Glomerular visceral epithelial cell (primary cell): ENCODE measurements around the gene PCBP3.
"Not testable (repeated sequence)": the region's sequence is repeated elsewhere in the genome, so short reads cannot be mapped to it uniquely, and the experiment has no call there.

ENCODE experiments used
- DNase-seq: peaks from one replicate; pipeline ENCODE4 v3.0.0-alpha.2; 2016; ENCODE audit errors: extremely low spot score

Gene PCBP3

DNA sequence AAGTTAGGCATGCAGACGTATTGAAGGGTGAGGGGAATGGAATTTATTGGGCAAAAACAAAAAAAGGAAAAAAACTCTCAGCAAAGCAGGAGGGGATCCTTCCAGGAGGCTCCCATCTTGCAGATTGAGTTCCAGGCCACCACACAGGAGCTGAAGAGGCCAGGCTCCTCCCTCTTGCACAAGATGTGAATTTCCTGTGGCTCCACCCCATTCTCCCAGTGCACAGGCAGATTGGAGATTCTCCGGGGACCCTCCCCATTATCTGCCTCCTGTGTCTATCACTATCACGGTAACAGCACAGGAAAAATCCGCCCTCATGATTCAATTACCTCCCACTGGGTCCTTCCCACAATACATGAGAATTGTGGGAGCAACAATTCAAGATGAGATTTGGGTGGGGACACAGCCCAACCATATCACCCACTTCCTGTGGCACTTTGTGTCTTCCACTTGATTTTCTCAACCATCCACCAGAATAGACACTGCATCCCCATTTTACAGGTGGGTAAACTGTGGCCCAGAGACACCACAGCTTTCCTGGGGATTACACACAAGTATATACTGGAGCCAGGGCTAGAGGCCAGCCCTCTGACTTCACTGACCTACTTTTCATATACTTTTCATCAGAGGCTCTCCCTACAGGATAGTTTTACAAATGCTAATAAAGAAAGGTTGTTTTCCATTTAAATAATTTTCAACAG is 319.2 kb downstream of the PCBP3 start:
- no peak for DNase-seq

DNA sequence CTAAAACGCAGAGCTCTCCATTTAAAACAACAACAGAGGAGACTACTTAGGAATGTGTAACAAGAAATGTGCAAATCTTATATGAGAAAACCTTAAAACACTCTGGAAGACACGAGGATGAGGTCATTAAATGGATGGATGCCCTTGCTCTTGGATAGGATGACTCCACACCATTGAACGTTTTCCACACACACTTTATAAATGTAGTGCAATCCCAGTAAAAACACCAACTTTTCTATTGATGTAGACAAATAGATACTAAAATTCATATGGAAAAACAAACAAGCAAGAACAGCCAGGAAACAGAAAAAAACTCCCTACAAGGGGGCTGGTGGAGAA is 319.7 kb downstream of the PCBP3 start:
- peak; percentile 25 for DNase-seq

DNA sequence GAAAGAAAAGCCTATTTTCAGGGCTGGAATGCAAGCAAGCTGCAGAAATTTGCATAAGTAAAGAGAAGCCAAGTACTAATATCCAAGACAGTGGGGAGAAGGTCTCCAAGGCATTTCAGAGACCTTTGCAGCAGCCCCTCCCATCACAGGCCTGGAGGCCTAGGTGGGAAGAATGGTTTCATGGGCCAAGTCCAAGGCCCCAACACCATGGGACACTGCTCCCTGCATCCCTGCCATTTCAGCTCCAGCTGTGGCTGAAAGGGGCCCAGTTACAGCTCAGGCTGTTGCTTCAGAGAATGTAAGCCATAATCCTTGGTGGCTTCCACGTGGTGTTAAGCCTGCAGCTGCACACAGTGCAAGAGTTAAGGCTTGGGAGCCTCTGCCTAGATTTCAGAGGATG is 321.1 kb downstream of the PCBP3 start:
- no peak for DNase-seq

DNA sequence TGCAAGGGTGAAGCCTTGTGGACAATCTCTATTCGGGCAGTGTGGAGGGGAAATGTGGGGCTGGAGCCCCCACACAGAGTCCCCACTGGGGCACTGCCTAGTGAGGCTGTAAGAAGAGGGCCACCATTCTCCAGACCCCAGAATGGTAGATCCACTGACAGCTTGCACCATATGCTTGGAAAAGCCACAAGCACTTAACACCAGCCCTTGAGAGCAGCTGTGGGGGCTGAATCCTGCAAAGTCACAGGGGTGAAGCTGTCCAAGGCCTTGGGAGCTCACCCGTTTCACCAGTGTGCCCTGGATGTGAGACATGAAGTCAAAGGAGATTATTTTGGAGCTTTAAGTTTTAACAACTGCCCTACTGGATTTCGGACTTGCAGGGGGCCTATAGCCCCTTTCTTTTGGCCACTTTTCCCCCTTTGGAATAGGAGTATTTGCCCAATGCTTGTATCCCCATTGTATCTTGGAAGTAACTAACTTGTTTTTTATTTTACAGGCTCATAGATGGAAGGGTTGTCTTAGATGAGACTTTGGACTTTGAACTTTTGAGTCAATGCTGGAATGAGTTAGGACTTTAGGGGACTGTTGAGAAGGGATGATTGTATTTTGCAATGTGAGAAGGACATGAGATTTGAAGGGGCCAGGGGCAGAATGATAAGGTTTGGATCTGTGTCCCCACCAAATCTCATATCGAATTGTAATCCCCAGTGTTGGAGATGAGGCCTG is 321.7 kb downstream of the PCBP3 start:
- DNase-seq = no peak

DNA sequence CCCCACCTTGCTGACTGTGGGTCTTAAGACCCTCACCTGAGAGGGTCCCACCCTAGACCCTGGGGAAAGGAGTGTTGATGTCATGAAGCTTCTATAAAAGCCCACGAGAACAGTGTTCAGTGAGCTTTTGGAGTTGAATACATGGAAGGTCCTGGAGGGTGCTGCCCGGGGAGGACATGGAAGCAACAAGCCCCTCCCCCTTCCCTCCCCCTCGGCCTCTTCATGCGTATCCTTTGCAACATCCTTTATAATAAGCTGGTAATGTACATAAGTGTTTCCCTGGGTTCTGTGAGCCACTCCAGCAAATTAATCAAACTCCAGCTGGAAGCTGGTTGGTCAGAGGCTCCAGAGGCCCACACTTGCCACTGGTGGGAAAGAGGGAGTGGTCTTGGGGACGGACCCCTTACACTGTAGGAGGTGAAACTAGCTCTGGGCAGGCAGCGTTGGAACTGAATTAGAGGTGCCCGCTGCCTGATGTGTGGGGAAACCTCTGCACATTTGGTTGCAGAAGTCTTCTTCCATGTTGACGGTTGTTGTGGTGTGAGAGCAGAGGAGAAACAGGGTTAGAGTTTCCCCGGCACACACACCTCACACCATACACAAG is 323.4 kb downstream of the PCBP3 start:
- DNase-seq = no peak

DNA sequence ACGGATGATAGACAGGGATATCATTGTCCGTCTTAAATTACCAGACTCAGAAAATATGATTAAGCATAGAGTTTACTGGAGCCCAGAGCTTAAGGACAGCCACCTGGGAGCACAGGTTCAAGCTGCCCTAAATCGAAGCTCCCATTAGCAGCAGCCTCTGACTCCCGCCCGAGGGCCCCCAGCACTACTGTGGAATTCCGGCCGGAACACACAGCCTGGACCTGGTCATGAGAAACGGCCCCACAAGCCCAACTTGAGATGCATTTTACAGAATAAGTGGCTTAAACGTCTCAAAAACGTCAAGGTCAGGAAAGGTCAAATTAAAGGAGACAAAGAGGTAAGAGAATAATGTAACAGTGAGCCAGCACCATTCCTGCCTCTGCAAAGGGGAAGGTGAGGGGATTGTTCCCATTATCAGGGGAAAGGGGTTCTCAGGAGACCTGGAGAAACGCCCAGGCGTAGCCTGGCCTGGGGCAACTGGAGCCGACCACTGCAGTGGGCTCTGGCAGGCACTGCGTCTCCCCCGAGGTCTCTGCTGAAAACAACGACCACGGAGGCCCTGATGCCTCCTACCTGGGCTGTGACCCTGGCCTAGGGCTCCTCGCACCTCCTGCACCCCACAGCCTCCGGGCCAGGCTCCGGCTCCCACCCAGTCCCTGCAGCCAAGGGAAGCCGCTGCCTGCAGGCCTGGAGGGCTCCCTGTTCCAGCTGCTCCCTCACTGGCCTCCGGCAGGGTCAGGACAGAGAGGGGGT is 326.6 kb downstream of the PCBP3 start:
- DNase-seq = no peak

DNA sequence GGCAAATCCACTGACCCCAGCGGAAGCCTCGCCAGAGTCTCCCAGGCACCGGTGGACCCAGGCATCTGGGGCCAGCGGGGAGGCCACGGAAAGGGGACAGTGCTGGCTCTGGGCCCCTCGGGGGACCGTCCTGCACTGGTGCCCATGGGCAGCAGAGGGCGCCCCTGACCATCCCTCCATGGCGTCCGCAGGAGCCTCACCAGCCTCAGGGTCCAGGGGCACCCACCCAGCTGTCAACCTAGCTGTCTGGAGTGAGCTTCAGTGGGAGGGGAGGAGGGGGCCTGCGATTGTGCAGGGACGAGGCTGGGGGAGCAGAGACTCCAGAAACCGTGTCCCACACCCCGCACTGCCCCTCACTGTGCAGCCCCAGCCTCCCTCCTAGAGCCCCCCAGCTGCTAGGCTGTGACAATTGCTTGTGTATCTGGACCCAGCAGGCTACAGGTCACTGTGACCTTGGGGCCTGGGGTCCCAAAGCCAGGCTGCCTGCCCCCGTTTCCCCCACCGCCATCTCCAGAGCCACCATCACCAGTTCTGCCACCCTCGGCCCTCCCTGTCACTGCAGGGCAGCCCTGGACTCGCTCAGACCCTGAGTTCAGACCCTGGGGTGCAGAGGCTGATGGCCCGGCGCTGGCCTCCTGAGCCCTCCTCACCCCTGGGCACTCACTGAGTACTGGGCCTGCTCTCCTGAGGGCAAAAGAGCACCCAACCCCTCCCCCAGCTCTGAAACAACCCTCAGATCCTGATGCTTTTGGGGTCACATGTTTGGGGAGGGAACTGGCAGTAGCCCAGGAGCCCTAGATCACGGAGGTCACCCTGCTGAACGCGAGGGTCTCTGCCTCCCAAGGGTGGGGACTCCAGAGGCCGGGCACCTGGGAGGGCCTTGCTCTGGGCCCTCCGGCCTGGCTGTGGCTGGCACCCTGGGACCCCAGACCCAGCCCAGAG is 327.4 kb downstream of the PCBP3 start:
- DNase-seq = peak; percentile 53

DNA sequence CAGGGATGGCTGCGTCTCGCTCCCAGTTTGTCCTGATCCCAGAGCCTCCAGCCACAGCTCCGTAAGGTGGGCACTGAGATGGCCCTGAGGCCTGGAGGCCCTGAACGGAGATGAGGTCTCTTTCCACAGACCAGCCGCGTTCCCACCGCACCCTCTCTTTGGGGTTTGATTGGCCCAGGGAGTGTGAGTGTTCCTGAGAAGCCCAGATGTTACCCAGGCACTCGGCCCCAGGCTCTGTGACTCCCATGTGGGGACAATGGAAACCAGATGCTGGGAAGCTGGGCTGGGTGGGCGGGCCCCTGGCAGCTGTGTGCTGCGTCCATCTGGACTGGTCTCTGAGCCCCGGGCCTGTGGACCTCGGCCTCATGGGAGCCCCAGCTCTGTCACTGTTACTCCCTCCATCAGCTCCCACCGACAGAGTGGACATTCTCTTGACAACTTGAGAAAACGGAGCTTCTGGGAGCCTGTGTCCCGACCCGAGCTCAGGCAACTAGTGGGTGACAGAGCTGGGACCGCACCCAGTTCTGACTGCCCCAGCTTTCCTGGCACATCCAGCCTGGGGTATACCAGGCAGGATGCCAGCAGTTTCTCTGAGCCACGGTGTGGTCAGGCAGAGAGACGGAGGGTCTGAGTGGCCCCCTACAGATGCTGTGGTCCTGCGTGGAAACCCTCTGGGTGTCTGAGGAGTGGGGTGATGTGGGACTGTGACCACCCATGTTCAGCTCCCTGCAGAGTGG is 328.3 kb downstream of the PCBP3 start:
- DNase-seq = no peak

DNA sequence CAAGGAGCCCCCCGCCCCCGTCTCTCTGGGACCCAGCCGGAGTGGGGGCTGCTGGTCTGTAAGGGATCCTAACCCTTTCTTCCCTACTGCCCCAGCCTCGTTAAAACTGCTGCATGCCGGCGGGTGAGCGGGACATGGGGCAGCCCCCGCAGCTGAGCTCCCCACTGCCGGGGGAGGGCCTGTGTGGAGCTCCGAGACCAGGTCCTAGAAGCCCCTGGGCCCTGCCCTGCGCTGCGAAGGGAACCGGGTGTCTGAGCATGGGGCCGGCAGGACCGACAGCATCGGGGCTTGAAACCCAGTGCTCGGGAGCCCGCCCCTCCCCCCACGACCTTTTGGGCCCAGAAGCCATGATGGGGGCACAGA is 328.8 kb downstream of the PCBP3 start:
- no peak for DNase-seq

DNA sequence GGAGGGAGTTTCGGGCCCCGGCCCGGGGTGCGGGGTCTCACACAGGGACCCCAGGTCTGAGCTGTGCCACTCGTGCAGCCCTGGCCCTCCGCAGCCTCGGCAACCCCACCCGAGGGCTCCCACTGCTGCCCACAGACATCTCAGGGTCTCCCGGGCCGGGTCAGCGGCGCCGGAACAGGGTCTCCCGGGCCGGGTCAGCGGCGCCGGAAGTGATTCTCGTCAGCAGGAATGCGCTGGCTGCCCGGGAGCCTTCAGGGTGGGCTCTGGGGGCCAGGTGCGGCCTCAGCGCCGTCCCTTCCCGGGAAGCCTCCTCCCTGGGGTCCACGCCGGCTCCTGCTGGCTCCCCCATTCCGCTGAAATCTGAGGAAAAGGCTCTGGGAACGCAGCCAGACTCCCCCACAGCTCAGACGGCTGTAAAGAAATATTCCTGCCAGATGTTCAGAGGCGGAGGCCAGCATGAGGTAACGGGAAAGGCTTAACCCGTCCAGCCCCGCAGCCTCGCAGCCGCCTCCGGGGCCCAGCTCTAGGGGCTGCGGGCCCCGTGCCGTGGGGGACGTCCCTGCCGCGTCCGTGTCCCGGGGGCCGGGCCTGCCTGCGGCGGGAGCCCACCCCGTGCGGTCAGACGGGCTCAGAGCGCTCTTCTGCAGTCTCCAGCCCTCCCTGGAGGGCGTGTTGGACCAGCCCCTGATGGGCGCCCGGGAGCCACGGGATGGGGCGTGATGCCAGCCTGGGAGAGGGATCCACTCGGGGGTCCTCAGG is 329.4 kb downstream of the PCBP3 start:
- peak; percentile 46 for DNase-seq

DNA sequence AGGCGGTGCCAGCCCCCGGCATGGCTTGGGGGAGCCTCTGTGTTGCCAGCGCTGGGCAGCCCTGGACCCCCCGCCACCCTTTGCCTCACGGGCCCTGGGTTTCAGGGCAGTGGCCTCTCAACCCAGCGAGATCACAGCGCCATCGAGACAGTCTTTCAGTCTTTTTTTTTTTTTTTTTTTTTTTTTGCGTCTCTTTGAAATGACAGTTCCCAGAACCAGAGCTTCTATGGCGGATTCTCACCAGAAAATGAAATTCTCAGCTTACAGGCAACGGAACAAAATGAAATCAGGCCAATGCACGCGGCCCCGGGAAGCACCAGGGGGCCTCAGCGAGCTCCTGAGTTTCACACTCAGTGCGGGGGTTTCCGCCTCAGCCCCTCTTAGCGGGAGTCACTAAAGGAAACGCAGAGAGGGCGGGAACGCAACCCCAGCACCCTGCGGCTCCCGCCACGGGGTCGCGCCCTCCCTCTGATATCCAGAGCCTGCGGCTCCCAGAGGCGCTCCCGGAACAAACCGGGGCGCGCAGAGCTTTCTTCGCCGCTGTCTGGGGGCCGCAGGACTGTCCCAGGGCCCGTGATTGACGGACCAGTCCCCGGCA is 330.0 kb downstream of the PCBP3 start:
- DNase-seq = peak; percentile 76

DNA sequence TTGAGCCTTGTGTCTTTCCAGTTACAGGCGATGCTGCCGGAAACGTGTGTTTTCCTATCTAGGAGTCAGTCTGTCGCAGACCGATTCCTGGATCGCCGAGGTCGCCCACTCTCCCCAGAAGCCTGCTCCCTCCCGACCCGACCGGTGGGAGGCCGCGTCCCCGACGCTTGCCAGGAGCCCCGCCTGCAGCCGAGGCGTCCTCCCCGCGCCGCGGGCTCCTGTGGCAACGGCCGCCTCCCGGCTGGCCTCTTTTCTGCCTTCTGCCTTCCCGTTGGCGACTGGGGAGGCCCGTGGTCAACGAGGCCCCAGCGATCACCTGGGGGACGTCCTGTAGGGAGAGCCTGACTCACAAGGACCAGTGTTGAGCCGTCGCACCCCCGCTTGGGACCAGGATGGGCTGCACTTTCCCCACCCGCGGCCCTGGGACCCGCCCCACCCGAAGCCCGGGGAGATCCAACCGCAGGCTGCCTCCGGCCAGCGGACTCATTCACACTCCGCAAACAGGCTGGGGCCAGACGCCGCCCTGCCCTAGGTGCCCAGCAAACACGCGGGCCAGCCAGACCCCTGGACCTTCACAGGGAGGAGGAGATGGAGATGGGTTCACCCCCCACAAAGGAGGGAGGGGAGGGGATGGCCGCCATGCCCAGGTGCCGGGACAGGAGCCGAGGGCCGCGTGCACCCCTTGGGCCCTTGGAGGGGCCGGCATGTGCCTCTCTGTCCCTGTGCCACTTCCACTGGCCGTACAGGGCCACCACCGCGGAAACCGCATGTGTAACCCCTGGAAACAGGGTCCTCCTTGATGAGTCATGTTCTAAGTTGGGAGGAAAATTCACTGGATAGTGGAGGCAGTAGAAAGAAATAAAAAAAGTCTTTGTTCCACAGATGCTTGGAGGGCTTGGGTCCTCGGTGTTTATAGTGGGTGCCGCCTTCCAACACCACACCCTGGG is 330.8 kb downstream of the PCBP3 start:
- peak; percentile 66 for DNase-seq

DNA sequence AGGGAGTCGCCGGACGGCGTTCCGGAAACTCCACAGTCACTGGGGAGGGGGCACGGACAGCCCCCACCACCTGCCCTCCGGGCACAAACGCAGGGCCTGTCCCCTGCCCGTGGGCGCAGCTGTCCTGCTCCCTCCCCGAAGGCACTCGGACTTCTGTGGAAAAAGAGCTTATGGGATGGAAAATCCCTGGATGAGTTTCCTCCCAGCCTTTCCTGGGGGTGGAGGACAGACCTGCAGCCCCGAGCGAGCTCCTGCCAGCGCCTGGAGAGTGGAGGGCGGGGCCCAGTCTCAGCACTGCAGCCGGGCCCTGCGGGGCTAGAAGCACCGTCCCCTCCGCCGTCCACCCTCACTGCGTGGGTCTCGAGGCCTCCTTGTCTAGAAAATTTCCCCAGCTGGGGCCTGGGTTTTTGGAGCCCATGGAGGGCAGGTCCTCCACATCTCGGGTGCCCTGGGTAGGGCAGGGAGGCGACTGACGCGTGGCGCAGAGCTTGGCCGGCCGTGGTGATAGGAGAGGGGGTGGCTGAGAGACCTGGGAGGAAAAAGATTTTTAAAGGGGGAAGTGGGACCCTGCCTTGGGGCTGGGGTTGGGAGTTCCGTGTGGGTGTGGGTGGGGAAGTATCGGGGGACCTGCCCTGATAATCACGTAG is 331.6 kb downstream of the PCBP3 start:
- DNase-seq = no peak

DNA sequence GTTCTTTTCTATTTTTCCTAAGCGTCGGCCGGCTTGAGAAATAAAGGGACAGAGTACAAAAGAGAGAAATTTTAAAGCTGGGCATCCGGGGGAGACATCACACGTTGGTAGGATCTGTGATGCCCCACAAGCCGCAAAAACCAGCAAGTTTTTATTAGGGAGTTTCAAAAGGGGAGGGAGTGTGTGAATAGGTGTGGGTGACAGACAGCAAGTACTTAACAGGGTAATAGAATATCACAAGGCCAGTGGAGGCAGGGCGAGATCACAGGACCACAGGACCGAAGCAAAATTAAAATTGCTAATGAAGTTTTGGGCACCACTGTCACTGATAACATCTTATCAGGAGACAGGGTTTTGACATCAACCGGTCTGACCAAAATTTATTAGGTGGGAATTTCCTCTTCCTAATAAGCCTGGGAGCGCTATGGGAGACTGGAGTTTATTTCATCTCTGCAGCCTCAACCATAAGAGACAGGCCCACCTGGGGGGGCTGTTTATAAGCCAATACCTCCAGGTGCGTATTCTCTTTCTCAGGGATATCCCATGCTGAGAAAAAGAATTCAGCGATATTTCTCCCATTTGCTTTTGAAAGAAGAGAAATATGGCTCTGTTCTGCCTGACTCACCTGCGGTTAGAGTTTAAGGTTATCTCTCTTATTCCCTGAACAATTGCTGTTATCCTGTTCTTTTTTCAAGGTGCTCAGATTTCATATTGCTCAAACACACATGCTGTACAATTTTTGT is 332.3 kb downstream of the PCBP3 start:
- DNase-seq = not testable (repeated sequence)

DNA sequence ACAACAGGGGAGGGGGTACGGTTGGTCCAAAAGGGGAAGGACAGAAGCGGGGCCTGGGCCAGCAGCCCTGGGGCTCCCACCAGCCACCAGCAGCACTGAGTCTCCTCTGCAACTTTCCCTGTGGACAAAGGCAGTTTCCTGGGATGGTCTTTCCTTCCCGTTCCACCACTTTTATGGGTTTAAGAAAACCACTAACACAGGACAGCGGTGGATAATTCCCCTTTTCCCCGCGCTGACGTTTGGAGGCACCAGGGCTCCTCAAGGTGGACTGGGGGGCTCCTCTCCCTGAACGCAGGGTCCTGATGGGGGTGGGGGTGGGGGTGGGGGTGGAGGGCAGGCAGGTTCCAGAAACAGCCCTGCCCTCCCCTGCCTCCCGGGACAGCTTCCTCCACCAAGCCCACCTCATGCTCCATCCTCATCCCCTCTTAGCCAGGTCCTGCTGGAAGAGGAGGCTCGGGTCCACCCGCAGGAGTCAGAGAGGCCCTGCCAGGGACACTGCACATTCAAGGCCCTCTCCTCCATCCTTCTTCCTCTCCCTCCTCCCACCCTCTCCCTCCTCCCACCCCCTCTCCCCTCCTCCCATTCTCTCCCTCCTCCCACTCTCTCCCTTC is 333.3 kb downstream of the PCBP3 start:
- no peak for DNase-seq

DNA sequence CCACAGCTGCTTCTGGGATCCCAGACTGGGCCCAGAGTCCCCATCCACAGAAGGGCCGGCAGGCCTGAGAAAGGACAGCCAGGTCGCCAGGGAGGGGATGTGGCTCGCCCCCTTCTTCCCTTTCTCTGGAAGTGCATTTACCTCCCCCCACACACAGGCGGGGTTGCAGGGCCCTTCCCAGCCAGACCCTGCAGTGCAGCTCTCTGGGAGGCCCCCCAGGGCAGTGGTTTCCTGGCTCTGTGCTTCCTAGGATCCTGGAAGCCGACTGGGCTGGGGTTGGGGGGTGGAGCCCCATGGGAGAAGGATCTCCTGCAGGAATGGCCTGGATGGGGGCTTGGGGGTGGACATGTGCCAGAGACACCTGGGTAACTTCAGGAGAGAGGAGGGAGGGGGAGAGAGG is 333.9 kb downstream of the PCBP3 start:
- DNase-seq = no peak

DNA sequence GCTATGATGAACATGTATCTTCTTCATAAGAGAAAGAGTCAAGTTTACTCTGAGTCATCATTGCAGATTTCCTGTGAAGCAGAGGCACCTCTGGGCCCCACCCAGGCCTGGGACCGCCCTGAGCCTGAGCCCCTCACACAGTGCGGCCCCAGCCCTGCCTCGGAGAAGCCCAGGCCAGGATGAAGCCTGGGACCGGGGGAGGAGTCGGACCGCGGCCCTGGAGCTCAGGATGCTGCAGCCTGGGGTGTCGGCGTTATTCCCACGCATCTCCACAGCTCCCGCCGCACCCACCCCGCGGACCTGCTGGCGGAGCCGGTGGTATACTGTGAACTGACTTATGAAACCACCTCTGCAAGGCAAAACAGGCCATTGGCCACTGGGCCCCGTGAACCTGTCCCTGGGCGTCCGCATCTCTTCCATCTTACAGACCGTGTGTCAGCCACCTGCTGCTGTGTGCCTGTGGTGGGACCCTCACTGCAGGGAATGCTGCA is 335.7 kb downstream of the PCBP3 start:
- DNase-seq = no peak
